ENCODE measurements around the gene ELOVL2.

GRCh38 chr6:11062083-11062482 is 18.0 kb upstream of the ELOVL2 start:
- TF ChIP-seq CTCF (IDR thresholded peaks at IDR 0.05; ENCODE audit: poor library complexity): no peak
- no peak for TF ChIP-seq EZH2 (IDR thresholded peaks at IDR 0.05; ENCODE audit: borderline replicate concordance)
- no peak for TF ChIP-seq EZH2phosphoT487 (IDR thresholded peaks at IDR 0.05; ENCODE audit: low read depth, severe bottlenecking, unreplicated experiment)

Data from hepatocyte (in vitro differentiated cells).